WTC11 (cell line): ENCODE results near the gene RNASE12. TPM values are rescaled to one million over a fixed set of nuclear protein-coding genes. Genes with fewer than 3 reads are reported as not detected.
A peak's percentile ranks its signal among the peaks of the same experiment; 100 is the strongest.

Experiments used
- ATAC-seq: fragments of 200-7000 bp; cut with Tn5 transposase; 2 replicates; pipeline ENCODE4 v1.10.0; 2021; ENCODE audit warnings: mild to moderate bottlenecking, moderate library complexity
- CTCF ChIA-PET: fragments of 300-600 bp; sonication (Branson Sonifier 250); formaldehyde crosslinking; loops from one replicate; lab custom pipeline; 2021; ENCODE audit warnings: antibody characterized with exemption; lab: Charles Lee
- POLR2A ChIA-PET: fragments of 350-600 bp; sonication (Branson Sonifier 250); formaldehyde crosslinking; loops from one replicate; lab custom pipeline; 2021; ENCODE audit warnings: antibody characterized with exemption; lab: Charles Lee
- DNase-seq: peaks from one replicate; pipeline ENCODE4 v3.0.0; 2021; ENCODE audit warnings: low spot score
- H3K27ac Mint-ChIP-seq: 2 replicates; pipeline ENCODE4 v1.8.0; 2021; ENCODE audit warnings: mixed read lengths
- H3K27me3 Mint-ChIP-seq: 2 replicates; pipeline ENCODE4 v1.8.0; 2021; ENCODE audit warnings: low read depth, mild to moderate bottlenecking, moderate library complexity, mixed read lengths
- H3K36me3 Mint-ChIP-seq: 2 replicates; pipeline ENCODE4 v1.8.0; 2021; ENCODE audit warnings: mixed read lengths
- H3K4me1 Mint-ChIP-seq: 2 replicates; pipeline ENCODE4 v1.8.0; 2022; ENCODE audit warnings: mixed read lengths
- H3K4me3 Mint-ChIP-seq: 2 replicates; pipeline ENCODE4 v1.8.0; 2021; ENCODE audit warnings: mild to moderate bottlenecking, moderate library complexity, mixed read lengths
- H3K9me3 Mint-ChIP-seq: 2 replicates; pipeline ENCODE4 v1.8.0; 2021; ENCODE audit warnings: mixed read lengths
- ARID4B ChIP-seq: sonication (generic); formaldehyde crosslinking; IDR thresholded peaks from 2 replicates; pipeline ENCODE4 v1.8.0; 2023; ENCODE audit warnings: missing genetic modification reagents, mild to moderate bottlenecking, borderline replicate concordance
- ATF1 ChIP-seq: sonication (generic); formaldehyde crosslinking; IDR thresholded peaks from 2 replicates; pipeline ENCODE4 v1.8.1; 2023; ENCODE audit warnings: mild to moderate bottlenecking, moderate library complexity, missing genetic modification reagents
- CBFB ChIP-seq: sonication (generic); formaldehyde crosslinking; IDR thresholded peaks from 2 replicates; pipeline ENCODE4 v1.8.1; 2022; ENCODE audit warnings: mild to moderate bottlenecking, low read depth, missing genetic modification reagents
- CTCF ChIP-seq: fragments of 200-600 bp; IDR thresholded peaks from 2 replicates; pipeline ENCODE4 v1.8.0; 2022; ENCODE audit warnings: antibody characterized with exemption
- GABPB1 ChIP-seq: sonication (generic); formaldehyde crosslinking; IDR thresholded peaks from 2 replicates; pipeline ENCODE4 v1.8.1; 2023; ENCODE audit warnings: mild to moderate bottlenecking, missing genetic modification reagents
- HMGXB4 ChIP-seq: sonication (generic); formaldehyde crosslinking; IDR thresholded peaks from 2 replicates; pipeline ENCODE4 v1.8.1; 2023; ENCODE audit warnings: mild to moderate bottlenecking, moderate library complexity, missing genetic modification reagents
- IRF1 ChIP-seq: sonication (generic); formaldehyde crosslinking; IDR thresholded peaks from 2 replicates; pipeline ENCODE4 v1.8.0; 2023; ENCODE audit warnings: missing genetic modification reagents
- MLX ChIP-seq: sonication (generic); formaldehyde crosslinking; IDR thresholded peaks from 2 replicates; pipeline ENCODE4 v1.8.1; 2023; ENCODE audit warnings: mild to moderate bottlenecking, missing genetic modification reagents, moderate library complexity
- MYBL2 ChIP-seq: sonication (generic); formaldehyde crosslinking; IDR thresholded peaks from 2 replicates; pipeline ENCODE4 v1.8.1; 2023; ENCODE audit warnings: mild to moderate bottlenecking, moderate library complexity, missing genetic modification reagents
- NFE2L1 ChIP-seq: sonication (generic); formaldehyde crosslinking; IDR thresholded peaks from 2 replicates; pipeline ENCODE4 v1.8.1; 2023; ENCODE audit warnings: missing genetic modification reagents
- SP1 ChIP-seq: sonication (generic); formaldehyde crosslinking; conservative IDR thresholded peaks from 2 replicates; pipeline ENCODE4 v1.8.1; 2022; ENCODE audit warnings: missing genetic modification reagents
- ZNF121 ChIP-seq: sonication (generic); formaldehyde crosslinking; IDR thresholded peaks from 2 replicates; pipeline ENCODE4 v1.8.0; 2023; ENCODE audit warnings: missing genetic modification reagents
- ZNF263 ChIP-seq: sonication (generic); formaldehyde crosslinking; IDR thresholded peaks from 2 replicates; pipeline ENCODE4 v1.8.1; 2022; ENCODE audit warnings: low read depth, mild to moderate bottlenecking, moderate library complexity, missing genetic modification reagents
- total RNA-seq: library from RNA; stranded (reverse); gene quantifications from 3 replicates; pipeline ENCODE4 v1.2.3, GENCODE V29; 2021

RNASE12 gene
- total RNA-seq, 1 experiment from 2014 or later = not detected

- peak; percentile 56 for TF ChIP-seq GABPB1 (CRISPR knock-in tag)
- TF ChIP-seq MLX = no peak
- TF ChIP-seq NFE2L1 (CRISPR knock-in tag) = no peak
- TF ChIP-seq IRF1 (CRISPR knock-in tag) = no peak
- TF ChIP-seq ZNF121 (CRISPR knock-in tag) = no peak
- TF ChIP-seq CBFB (CRISPR knock-in tag) = no peak
- no peak for TF ChIP-seq MYBL2
- peak; percentile 33; the same call in 1 of the 2 replicates for TF ChIP-seq SP1 (CRISPR knock-in tag)
Observed at GRCh38 chr14:20610002-20610765, 19.0 kb upstream of the RNASE12 start (continued).

GRCh38 chr14:20609215-20610001 lies 18.2 kb upstream of the RNASE12 start:
- CTCF ChIA-PET = interaction anchor here (0.7 to 5.2 kb wide), 30 partner anchors 9 to 282 kb away, joined by 3 to 64 read pairs (median 4); partner anchors contain the start of genes APEX1, OSGEP, PARP2 and PIP4P1
- Mint-ChIP-seq H3K27me3 (no peaks in the 10 kb centered on the region), H3K4me1 (peaks cover 11% of the 10 kb centered on the region), H3K36me3 (no peaks in the 10 kb centered on the region), H3K27ac (no peak overlapping the region), H3K9me3 (no peaks in the 10 kb centered on the region), H3K4me3 (no peak overlapping the region)
- TF ChIP-seq ZNF263 (CRISPR knock-in tag) (no peak), ATF1 (no peak), HMGXB4 (CRISPR knock-in tag) (peak; percentile 61; the same call in 1 of the 2 replicates), CTCF (peak; percentile 77), GABPB1 (CRISPR knock-in tag) (peak; percentile 37; the same call in 1 of the 2 replicates), ARID4B (CRISPR knock-in tag) (peak; percentile 13; the same call in 1 of the 2 replicates)
- DNase-seq (peak; percentile 59), ATAC-seq (peak; percentile 0; the same call in 1 of the 2 replicates)
- POLR2A ChIA-PET = interaction anchor here (0.6 to 1.7 kb wide), 5 partner anchors 140 to 286 kb away, joined by 3 to 11 read pairs (median 3); partner anchors contain the start of genes PARP2, PIP4P1 and PNP
